Measurements from ENCODE around the gene CDC14B.
"Not testable (repeated sequence)": the region's sequence is repeated elsewhere in the genome, so short reads cannot be mapped to it uniquely, and the experiment has no call there.

The CDC14B gene

GRCh38 chr9:96616817-96617438 is 2.7 kb downstream of the CDC14B start:
- TF ChIP-seq, protein P1, sequence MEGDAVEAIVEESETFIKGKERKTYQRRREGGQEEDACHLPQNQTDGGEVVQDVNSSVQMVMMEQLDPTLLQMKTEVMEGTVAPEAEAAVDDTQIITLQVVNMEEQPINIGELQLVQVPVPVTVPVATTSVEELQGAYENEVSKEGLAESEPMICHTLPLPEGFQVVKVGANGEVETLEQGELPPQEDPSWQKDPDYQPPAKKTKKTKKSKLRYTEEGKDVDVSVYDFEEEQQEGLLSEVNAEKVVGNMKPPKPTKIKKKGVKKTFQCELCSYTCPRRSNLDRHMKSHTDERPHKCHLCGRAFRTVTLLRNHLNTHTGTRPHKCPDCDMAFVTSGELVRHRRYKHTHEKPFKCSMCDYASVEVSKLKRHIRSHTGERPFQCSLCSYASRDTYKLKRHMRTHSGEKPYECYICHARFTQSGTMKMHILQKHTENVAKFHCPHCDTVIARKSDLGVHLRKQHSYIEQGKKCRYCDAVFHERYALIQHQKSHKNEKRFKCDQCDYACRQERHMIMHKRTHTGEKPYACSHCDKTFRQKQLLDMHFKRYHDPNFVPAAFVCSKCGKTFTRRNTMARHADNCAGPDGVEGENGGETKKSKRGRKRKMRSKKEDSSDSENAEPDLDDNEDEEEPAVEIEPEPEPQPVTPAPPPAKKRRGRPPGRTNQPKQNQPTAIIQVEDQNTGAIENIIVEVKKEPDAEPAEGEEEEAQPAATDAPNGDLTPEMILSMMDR (IDR thresholded peaks at IDR 0.05; ENCODE audit: borderline replicate concordance, insufficient read depth, low read depth, low read length) = no peak
- H3K4me3 ChIP-seq (ENCODE audit: low read depth, low read length) = no peak overlapping the region

- TF ChIP-seq, protein P1 (IDR thresholded peaks at IDR 0.05; ENCODE audit: borderline replicate concordance, insufficient read depth, low read depth, low read length) = no peak
- no peak overlapping the region for H3K4me3 ChIP-seq (ENCODE audit: low read depth, low read length)
Measured at GRCh38 chr9:96615411-96615810, 4.2 kb downstream of the CDC14B start.

- H3K4me3 ChIP-seq (ENCODE audit: low read depth, low read length) = not testable (repeated sequence)
Measured at GRCh38 chr9:96614664-96615063, 5.0 kb downstream of the CDC14B start.

GRCh38 chr9:96612966-96613589 is 6.6 kb downstream of the CDC14B start:
- H3K4me3 ChIP-seq (ENCODE audit: low read depth, low read length) = no peak overlapping the region

DNA sequence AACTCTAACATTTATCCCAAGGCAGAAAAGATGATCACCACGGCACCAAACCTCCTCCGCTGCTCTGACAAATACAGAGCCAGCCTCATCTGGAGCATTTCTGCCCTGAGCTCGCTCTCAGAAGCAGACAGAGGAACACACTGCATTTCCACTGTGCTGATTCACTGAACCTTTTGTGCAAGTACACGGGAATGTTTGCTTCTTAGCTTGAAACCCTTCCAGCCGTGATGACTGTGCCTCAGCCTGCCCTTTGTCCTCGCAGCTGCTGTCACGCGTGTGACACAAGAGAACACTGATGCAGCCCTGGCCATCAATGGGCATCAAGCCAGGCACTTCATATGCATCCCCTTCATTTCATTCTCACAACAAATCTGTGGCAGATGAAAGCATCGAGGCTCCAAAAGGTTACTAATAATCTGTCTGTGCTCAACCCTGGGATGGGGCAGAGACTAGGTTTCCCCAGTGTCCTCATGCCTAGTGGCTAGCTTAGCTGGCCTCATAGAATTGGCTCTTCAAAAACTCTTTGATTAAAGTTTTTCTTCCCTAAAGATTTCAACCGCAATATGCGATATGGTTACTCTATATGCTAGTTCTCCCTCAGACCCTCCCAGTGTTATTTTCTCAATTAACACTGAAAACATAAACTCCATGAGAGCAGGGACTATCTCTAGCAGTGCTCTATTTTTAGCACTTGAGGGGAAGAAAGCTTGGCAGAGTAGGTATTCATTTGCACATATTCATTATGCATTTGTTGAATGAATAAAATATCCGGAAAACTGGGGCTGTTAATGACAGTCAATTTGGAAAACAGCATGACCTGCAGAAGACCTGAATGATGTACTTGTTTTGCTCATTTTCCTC is 7.3 kb downstream of the CDC14B start:
- TF ChIP-seq, protein P1 (IDR thresholded peaks at IDR 0.05; ENCODE audit: borderline replicate concordance, insufficient read depth, low read depth, low read length) = no peak
- no peak overlapping the region for H3K4me3 ChIP-seq (ENCODE audit: low read depth, low read length)

More at GRCh38 chr9:96612966-96613589, 6.6 kb downstream of the CDC14B start:
- TF ChIP-seq, protein P1 (IDR thresholded peaks at IDR 0.05; ENCODE audit: borderline replicate concordance, insufficient read depth, low read depth, low read length) = no peak

GRCh38 chr9:96611302-96611701 is 8.3 kb downstream of the CDC14B start:
- TF ChIP-seq, protein P1 (IDR thresholded peaks at IDR 0.05; ENCODE audit: borderline replicate concordance, insufficient read depth, low read depth, low read length) = no peak
- H3K4me3 ChIP-seq (ENCODE audit: low read depth, low read length) = no peak overlapping the region

DNA sequence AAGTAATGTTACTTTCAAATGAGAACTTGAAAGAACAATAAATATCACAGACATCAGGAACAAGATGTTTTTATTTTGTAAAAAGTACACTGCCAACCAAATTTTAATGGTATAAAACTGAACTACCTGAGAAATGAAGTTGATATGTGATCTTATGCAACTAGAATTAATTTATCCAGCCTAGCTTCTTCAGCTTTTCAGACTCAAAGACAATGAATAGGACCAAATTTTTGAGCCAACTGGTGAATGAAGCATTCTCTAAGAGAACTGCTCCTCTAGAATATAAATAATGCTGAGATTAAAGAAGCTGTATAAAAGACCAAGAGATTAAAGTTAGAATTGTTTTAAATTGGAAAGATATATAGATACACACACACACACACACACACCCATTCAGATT is 9.9 kb downstream of the CDC14B start:
- TF ChIP-seq, protein P1 (IDR thresholded peaks at IDR 0.05; ENCODE audit: borderline replicate concordance, insufficient read depth, low read depth, low read length) = no peak

More for the DNA sequence above, 9.9 kb downstream of the CDC14B start:
- H3K4me3 ChIP-seq (ENCODE audit: low read depth, low read length) = no peak overlapping the region
